Neural crest cell (in vitro differentiated cells): Measurements from ENCODE around the gene RHCG. TPM values are rescaled to one million over a fixed set of nuclear protein-coding genes. Genes with fewer than 3 reads are reported as not detected.

Experiments
- DNase-seq: peaks from one replicate; pipeline ENCODE4 v3.0.0; 2021; ENCODE audit warnings: low read depth, mixed read lengths, low spot score
- H3K27ac Mint-ChIP-seq: one replicate; pipeline ENCODE4 v1.8.0; 2021; ENCODE audit warnings: mild to moderate bottlenecking, mixed read lengths; ENCODE audit not compliant: unreplicated experiment
- H3K27me3 Mint-ChIP-seq: 2 replicates; pipeline ENCODE4 v1.8.0; 2021; ENCODE audit warnings: low read depth, mild to moderate bottlenecking, mixed read lengths
- H3K36me3 Mint-ChIP-seq: 2 replicates; pipeline ENCODE4 v1.8.0; 2021; ENCODE audit warnings: low read depth, mild to moderate bottlenecking, mixed read lengths
- H3K4me1 Mint-ChIP-seq: 2 replicates; pipeline ENCODE4 v1.8.0; 2021; ENCODE audit warnings: mixed read lengths
- H3K4me3 Mint-ChIP-seq: one replicate; pipeline ENCODE4 v1.8.0; 2021; ENCODE audit warnings: mild to moderate bottlenecking, mixed read lengths
- H3K9me3 Mint-ChIP-seq: 2 replicates; pipeline ENCODE4 v1.8.0; 2021; ENCODE audit warnings: mixed read lengths
- CTCF ChIP-seq: fragments of 200-600 bp; sonication (generic); conservative IDR thresholded peaks from 2 replicates; pipeline ENCODE4 v1.5.0; 2021; ENCODE audit warnings: antibody characterized with exemption, mild to moderate bottlenecking
- total RNA-seq: library from RNA; stranded (reverse); gene quantifications from 2 replicates; pipeline ENCODE4 v1.2.1, GENCODE V29; 2021

The RHCG gene
- total RNA-seq, 1 donor from 2014 or later: not detected

- Mint-ChIP-seq H3K27me3 (peaks cover 13% of the 10 kb centered on the region), H3K4me1 (no peaks in the 10 kb centered on the region), H3K9me3 (peaks cover 6% of the 10 kb centered on the region), H3K4me3 (no peak overlapping the region), H3K36me3 (peaks cover 3% of the 10 kb centered on the region), H3K27ac (peak overlapping the region; percentile 70)
- TF ChIP-seq CTCF: no peak
- DNase-seq: no peak
Observed at GRCh38 chr15:89531796-89532537, 35.6 kb upstream of the RHCG start.

DNA sequence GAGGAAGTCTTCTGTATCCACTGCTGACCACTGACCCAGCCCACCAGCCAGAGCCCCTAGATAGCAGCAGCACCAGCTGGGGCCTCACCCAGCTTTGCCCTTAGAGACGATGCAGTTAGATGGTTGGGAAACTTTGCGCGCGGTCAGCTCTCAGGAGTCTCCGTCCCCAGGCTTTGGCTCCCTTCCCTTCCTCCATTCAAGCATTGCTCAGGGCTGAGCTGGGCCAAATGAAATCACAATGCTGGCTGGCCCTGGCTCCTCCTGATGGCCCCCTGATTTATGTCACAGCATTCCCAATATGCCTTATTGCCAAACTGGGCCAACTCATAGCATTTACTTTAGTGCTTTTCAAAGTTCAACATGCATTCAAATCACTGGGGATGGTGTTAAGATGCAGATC, 34.6 kb upstream of the RHCG start:
- no peak for DNase-seq
- no peak for TF ChIP-seq CTCF
- H3K27me3 Mint-ChIP-seq: peaks cover 10% of the 10 kb centered on the region
- H3K27ac Mint-ChIP-seq: no peak overlapping the region
- peaks cover 6% of the 10 kb centered on the region for H3K9me3 Mint-ChIP-seq
- peaks cover 3% of the 10 kb centered on the region for H3K36me3 Mint-ChIP-seq
- no peak overlapping the region for H3K4me3 Mint-ChIP-seq
- no peaks in the 10 kb centered on the region for H3K4me1 Mint-ChIP-seq

GRCh38 chr15:89528757-89529352, 32.5 kb upstream of the RHCG start:
- H3K4me1 Mint-ChIP-seq: no peaks in the 10 kb centered on the region
- no peak overlapping the region for H3K27ac Mint-ChIP-seq
- no peak overlapping the region for H3K4me3 Mint-ChIP-seq
- H3K36me3 Mint-ChIP-seq: peaks cover under 1% of the 10 kb centered on the region
- TF ChIP-seq CTCF: no peak
- peaks cover under 1% of the 10 kb centered on the region for H3K9me3 Mint-ChIP-seq
- no peaks in the 10 kb centered on the region for H3K27me3 Mint-ChIP-seq
- no peak for DNase-seq

GRCh38 chr15:89526601-89527441, 30.4 kb upstream of the RHCG start:
- no peak overlapping the region for H3K27ac Mint-ChIP-seq
- peaks cover 10% of the 10 kb centered on the region for H3K27me3 Mint-ChIP-seq
- no peak for TF ChIP-seq CTCF
- no peak overlapping the region for H3K4me3 Mint-ChIP-seq
- no peaks in the 10 kb centered on the region for H3K4me1 Mint-ChIP-seq
- no peaks in the 10 kb centered on the region for H3K9me3 Mint-ChIP-seq
- no peaks in the 10 kb centered on the region for H3K36me3 Mint-ChIP-seq
- no peak for DNase-seq

DNA sequence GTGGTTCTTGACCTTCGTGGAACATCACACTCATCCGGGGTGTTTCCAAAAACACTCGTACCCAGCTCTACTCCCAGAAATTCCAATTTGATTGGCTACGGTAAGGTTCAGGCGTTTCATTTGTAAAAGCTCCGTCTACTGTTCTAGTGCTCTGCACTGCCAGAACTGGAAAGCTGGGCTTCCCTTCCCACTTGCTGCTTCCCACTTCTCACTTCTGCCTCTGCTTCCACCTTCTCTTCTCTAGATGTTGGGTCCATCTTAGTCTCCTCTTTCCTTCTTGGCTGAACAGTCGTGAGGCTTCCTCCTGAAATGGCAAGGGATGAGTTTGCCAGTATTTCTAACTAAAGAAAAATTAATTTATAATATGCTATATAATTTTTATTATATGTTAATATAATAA, 29.8 kb upstream of the RHCG start:
- DNase-seq: no peak
- H3K4me3 Mint-ChIP-seq: no peak overlapping the region
- no peaks in the 10 kb centered on the region for H3K36me3 Mint-ChIP-seq
- no peak overlapping the region for H3K27ac Mint-ChIP-seq
- no peak for TF ChIP-seq CTCF
- H3K27me3 Mint-ChIP-seq: peaks cover 12% of the 10 kb centered on the region
- no peaks in the 10 kb centered on the region for H3K4me1 Mint-ChIP-seq
- no peaks in the 10 kb centered on the region for H3K9me3 Mint-ChIP-seq
